Measurements from ENCODE around the gene RABEP2.
"Not testable (repeated sequence)": the region's sequence is repeated elsewhere in the genome, so short reads cannot be mapped to it uniquely, and the experiment has no call there.

RABEP2 gene

GRCh38 chr16:28879261-28879840, 45.7 kb downstream of the RABEP2 start:
- DNase-seq (ENCODE audit: low read depth in 2 of 2), result no peak

GRCh38 chr16:28878083-28878926, 46.7 kb downstream of the RABEP2 start, which contains the start of gene ATP2A1:
Gene ATP2A1 (plus strand): TSS chr16:28878488. CDS start chr16:28878672, 184 bp downstream.
- no peak for DNase-seq (ENCODE audit: low read depth in 2 of 2)

- no peak for DNase-seq (ENCODE audit: low read depth in 2 of 2)
These were observed 47.4 kb downstream of the RABEP2 start for GRCh38 chr16:28877655-28878000.

DNA sequence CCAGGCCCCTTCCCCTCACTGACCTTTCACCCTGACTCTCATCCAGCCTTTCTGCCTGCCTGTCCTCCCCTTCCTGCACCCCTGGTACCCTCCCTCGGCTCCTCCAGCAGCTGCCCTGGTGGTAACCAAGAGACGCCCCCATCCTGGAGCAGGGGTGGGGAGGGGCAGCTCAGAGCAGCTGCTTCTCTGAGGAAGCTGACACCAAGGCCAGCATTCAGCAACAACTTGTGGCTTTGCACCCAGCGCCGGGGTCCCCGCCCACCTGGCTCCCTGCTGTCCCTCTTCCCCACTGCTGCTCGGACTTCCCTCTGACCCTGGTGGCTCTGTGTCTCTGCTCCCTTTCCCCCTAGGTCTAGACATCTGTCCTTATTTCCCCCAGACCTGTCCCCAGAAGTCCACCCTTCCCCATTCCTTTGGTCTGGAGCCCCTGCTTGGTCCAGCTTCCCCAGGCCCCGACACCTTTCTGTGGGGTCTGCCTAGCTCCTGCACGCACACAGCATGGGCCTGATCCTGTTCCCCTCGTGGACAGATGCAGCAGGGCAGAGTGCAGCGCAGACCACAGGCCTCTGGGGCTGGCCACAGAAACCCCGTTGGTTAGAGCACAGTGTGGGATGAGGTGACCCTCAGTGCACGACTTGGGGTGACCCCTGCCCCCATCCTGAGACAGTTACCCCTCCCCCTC, 47.9 kb downstream of the RABEP2 start:
- DNase-seq (ENCODE audit: low read depth in 2 of 2), result no peak

DNA sequence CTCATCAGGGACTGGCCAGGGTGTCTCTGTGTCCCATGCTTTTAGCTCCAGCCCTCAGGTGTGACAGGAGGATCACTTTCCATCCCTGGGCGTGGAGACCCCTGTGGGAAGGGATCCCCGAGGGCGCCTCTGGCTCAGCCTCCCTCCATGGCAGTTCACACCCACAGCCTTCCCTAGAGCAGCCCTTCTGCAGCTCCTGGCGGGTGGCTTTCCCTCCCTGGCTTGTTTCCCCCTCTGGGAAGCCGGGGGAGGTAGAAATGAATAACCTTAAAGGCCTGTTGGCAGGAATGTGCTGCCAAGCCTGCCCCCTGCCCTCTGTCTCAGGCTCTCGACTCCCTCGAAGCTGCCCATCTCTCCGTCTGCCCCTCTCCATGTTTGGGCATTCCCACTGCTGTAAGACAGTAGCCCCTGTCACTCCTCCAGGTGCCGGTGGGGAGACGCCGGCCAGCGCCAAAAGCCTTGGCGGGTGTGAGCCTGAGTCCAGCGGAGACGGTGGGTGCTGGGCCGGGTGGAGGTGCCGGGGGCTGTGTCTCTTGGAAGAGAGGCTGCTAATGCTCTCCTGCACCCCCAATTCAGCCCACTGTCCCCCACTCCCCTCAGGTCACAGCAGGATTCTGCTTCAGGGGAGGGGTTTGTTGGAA, 48.9 kb downstream of the RABEP2 start:
- DNase-seq (ENCODE audit: low read depth in 2 of 2), result no peak

- DNase-seq (ENCODE audit: low read depth in 2 of 2), result no peak
These were observed 49.7 kb downstream of the RABEP2 start for GRCh38 chr16:28875134-28876018.

GRCh38 chr16:28874406-28874805, 50.6 kb downstream of the RABEP2 start:
- DNase-seq (ENCODE audit: low read depth in 2 of 2), result no peak

DNA sequence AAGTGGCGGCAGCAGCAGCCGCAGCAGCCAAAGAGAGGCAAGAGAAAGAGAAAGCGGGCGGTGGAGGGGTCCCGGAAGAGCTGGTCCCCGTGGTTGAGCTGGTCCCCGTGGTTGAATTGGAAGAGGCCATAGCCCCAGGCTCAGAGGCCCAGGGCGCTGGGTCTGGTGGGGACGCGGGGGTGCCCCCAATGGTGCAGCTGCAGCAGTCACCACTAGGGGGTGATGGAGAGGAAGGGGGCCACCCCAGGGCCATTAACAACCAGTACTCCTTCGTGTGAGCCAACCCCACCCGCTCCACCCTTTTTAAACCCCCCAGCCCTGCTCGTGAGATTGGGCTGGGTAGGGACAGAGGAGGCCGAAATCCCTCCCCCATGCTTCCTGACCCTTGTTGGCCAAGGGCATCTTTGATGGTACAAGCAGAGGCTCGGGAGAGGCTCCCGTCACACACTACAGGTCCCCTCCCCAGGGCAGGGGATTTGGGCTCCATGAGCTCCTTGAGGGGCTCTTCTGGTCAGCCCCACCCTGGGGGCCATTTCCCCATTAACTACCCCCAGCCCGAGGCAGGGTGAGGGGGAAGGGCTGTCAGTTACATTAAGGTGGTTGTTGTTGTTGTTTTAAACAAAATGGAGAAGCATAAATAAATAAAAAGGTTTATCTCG, 51.4 kb downstream of the RABEP2 start:
- peak; percentile 14 to 45 for DNase-seq (ENCODE audit: low read depth in 2 of 2)

GRCh38 chr16:28872952-28873351, 52.1 kb downstream of the RABEP2 start:
- no peak for DNase-seq (ENCODE audit: low read depth in 2 of 2)

DNA sequence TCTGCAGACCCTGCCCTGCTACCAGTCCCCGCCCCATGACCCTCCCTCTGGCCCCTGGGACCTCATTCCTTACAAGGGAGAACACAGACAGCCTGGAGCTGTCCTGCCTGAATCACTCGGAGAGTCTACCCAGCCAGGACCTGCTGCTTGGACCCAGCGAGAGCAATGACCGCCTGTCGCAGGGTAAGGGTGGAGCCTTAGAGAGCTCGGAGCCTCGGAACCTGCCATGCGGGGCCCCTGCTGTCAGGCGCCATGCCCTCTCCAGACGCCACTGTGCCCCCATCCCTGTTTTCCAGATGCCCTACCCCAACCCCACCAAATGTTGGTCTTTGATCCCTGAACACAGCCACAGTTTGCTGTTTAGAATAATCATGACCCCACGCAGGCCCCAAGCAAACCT, 55.8 kb downstream of the RABEP2 start:
- DNase-seq (ENCODE audit: low read depth in 2 of 2), result no peak

DNA sequence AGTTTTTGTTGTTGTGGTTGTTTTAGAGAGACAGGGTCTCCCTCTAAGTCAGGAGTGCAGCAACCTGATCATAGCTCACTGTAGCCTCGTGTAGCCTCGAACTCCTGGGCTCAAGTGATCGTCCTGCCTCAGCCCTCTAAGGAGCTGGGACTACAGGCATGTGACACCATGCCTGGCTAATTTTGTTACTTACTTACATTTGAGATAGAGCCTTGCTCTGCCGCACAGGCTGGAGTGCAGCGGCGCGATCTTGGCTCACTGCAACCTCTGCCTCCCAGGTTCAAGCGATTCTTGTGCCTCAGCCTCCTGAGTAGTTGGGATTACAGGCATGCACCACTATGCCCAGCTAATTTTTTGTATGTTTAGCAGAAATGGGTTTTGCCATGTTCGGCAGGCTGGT, 57.4 kb downstream of the RABEP2 start:
- DNase-seq (ENCODE audit: low read depth in 2 of 2), result not testable (repeated sequence)

DNA sequence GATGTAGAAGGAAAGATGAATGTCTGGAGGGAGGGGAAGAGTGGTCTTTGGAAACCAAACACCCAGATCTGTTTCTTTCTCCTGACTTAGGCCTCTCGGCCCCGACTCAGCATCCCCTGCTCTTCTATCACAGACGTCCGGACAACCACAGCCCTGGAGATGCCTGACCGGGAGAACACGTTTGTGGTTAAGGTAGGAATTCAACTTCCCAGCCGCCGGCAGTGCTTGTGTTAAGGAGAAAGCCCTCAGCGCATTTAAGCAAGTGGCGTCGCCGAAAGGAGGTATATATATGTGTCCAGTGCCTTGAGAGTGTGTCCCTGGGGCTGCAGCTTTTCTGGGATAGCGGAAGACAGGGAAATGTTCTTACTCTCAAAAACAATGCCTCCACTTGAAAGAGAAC, 57.8 kb downstream of the RABEP2 start:
- no peak for DNase-seq (ENCODE audit: low read depth in 2 of 2)

DNA sequence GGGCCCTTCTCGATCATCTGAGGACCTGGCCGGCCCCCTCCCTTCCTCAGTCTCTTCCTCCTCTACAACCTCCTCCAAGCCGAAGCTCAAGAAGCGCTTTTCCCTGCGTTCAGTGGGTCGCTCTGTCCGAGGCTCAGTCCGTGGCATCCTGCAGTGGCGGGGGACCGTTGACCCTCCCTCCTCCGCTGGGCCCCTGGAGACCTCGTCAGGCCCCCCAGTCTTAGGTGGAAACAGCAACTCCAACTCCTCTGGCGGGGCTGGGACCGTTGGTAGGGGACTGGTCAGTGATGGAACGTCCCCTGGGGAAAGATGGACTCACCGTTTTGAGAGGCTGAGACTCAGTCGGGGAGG, 58.6 kb downstream of the RABEP2 start:
- DNase-seq (ENCODE audit: low read depth in 2 of 2), result no peak

DNA sequence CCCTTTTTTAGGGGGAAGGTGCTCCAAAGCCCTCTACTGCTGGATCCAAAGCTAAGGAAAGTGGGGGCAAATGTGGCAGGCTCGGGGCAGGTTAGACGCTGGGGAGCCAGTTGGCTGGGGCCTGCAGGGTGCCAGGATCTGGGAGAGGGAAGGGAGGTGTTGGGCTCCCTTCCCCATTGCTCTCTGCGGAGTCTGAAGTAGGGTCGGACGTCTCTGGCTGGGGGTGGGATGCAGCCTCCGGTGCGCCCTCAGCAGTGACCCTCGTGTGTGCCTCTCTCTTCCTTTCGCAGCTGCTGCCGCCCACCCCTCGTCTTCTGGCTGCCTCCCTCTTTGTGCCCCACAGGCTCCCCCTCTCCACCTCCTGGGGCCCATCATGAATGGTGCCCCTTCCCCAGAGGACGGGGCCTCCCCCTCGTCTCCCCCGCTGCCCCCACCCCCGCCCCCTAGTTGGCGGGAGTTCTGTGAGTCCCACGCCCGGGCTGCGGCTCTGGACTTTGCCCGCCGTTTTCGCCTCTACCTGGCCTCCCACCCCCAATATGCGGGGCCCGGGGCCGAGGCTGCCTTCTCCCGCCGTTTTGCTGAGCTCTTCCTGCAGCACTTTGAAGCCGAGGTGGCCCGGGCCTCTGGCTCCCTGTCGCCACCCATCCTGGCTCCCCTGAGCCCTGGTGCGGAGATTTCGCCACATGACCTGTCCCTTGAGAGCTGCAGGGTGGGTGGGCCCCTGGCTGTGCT, 59.1 kb downstream of the RABEP2 start:
- DNase-seq (ENCODE audit: low read depth in 2 of 2), result no peak

DNA sequence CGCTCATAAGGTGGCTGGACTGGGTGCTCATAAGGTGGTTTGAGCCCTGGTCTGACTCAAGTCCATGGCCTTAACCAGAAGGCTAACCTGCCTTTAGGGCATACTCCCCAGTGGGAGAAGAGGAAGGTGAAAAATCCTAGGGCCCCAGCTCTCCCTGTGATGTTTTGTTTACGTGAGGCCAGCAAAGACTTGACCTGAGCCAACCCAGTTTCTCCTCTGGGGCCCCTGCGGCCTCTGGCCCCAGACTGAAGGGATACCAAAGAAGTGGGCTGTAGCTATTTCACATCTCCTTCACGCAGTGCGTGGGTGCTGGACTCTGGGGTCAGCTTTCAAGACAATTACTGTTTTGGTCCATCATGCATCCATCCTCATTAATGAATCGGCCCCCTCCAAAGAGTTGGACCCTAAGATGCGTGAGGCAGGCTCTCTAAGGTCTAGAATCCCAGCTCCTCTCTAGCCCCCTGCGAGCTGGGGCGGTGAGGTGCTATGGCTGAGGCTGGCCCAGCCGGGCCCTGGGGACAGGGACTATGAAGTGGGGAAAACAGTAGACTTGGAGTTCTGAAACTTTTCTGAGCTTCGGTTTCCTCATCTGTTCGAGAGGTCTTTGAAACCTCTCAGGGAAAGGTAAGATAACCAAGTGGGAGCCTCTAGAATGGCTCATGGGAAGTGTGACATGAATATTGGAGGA, 59.9 kb downstream of the RABEP2 start:
- no peak for DNase-seq (ENCODE audit: low read depth in 2 of 2)

GRCh38 chr16:28863929-28864793, 60.9 kb downstream of the RABEP2 start:
- DNase-seq (ENCODE audit: low read depth in 2 of 2), result no peak

DNA sequence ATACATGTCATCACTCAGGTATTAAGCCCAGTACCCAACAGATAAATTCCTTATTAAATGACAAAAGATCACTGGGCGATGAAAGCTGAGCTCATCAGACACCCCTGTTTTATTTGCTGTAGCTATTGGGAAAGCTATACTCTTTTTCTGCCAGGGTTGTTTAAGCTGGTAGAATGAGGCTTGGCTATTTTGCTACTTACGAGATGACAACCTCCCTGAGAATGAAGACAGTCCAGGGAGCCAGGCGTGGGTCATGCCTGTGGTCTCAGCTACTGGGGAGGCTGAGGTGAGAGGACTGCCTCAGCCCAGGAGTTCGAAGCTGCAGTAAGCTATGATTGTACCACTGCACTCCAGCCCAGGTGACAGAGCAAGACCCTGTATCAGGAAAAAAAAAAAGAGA, 65.7 kb downstream of the RABEP2 start:
- DNase-seq (ENCODE audit: low read depth in 2 of 2), result no peak

- no peak for DNase-seq (ENCODE audit: low read depth in 2 of 2)
These were observed 66.6 kb downstream of the RABEP2 start for GRCh38 chr16:28858421-28858820.
